GM19023 (cell line): ENCODE measurements around the gene COPE.
"Not testable (repeated sequence)": the region's sequence is repeated elsewhere in the genome, so short reads cannot be mapped to it uniquely, and the experiment has no call there.

Source experiments
- ATAC-seq: cut with Tn5 transposase; IDR thresholded peaks from one replicate; pipeline ENCODE4 v1.9.1; 2021; ENCODE audit warnings: mild to moderate bottlenecking, moderate library complexity; ENCODE audit not compliant: unreplicated experiment

Gene COPE

DNA sequence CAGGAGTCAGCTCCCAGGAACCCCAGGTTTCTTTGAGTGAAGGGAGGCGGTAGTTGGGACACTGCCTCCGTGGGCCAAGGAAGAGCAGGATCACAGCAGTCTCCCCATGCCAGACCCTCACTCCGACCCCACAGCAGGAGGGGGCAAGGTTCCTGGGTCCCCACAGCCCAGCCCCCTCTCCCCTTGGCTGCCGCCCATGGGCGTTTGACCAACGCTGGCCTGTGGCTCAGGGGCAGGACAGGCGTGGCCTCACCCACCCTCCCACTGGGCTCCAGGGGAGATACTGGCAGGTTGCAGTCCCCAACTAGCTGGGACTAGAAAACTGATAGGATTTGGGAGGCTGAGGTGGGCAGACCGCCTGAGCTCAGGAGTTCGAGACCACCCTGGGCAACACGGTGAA is 9.2 kb downstream of the COPE start:
- no peak for ATAC-seq

DNA sequence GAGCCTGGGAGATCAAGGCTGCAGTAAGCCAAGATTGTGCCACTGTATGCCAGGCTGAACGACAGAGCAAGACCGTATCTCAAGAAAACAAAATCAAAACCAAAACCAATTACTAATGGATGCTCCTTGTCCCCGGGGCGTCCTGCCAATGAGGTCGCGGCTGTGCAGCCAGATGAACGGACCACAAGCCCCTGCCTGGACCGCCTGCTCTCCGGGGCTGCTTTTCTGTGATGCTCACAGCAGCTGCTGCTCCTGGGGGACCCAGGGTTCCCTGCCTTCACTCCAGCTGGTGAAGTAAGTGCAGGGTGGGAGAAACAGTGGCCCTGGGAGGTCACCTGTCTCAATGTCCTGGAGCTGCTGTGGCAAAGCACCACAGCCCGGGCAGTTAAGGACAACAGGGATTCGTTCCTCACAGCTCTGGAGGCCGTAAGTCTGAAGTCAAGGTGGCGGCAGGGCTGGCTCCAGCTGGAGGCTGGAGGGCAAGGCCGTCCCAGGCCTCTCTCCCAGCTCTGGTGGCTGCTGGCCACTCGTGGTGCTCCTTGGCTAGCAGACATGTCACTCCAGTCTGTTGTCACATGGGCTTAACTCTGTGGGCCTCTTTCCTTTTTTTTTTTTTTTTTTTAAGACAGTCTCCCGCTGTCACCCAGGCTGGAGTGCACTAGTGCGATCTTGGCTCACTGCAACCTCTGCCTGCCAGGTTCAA is 10.1 kb downstream of the COPE start:
- ATAC-seq: no peak

DNA sequence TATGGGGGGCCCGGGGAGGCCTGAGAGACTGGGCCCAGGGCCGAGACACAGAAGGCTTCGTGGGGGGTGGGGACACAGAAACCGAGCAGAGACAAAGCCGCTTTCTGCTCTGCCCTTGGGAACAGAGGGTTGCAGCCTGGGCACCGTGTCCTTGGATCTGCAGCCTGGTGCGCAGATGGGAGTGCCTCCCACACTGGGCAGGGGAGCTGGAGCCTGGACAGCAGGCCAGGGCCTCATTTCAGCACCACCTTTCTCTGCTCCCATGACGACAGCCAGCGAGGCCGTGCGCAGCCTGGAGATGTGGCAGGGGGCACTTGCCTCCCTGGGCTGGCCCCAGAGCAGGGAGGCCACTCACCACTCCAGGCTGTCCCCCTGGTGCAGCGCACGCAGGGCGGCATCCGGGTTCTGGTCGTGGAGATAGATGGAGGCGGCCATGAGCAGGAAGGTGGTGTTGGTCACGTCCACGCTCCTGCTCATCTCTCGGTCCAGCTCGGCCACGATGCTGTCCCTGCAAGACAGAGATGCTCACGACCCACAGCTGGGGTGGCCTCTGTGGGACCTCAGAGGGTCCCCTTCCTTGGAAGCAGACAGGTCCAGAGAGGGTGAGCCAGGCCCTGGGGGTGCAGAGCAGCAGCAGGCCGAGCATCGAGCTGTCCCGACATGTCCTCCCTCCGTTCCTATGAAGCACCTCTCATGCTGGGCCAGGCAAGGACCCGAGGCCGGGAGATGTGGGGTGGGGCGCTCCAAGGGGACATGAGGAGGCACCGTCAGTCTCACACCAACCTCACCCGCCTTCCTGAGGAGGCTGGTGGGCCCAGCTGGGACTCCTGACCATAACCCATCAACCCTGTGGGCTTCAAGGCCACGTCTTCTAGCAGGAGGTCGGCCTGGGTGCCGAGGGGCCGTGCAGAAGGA is 12.3 kb downstream of the COPE start:
- no peak for ATAC-seq

DNA sequence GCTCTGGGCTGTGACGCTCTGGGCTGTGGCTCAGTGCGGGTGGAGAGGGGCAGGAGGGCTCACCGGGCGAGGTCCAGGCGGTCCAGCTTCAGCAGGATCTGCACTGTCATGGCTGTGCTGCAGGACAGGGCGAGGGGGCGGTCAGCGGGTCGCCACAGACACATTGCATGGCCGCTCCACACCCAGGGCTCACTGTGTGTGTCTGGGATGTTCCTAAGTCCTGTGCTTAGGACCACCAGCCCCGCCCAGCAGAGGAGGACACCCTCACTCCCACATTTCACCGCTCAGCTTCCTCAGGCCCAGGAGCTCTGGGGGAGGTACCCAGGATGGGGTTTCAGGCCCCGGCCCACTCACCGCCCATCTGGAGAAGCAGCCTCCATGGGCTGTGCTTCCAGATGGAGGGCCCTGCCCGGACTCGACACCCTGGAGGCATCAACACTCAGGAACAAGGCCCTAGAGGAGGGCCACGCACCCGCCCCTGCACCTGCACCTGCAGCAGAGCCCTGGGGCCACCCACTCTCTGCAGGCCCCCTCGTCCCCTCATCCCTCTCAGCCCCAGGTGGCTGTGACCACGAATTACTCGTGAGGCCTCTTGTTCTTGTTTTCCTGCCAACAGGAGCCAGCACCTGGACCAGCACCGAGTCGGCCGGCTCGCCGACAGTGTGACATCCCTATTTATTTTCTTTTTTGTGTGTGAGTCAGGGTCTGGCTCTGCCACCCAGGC is 13.5 kb downstream of the COPE start:
- no peak for ATAC-seq

DNA sequence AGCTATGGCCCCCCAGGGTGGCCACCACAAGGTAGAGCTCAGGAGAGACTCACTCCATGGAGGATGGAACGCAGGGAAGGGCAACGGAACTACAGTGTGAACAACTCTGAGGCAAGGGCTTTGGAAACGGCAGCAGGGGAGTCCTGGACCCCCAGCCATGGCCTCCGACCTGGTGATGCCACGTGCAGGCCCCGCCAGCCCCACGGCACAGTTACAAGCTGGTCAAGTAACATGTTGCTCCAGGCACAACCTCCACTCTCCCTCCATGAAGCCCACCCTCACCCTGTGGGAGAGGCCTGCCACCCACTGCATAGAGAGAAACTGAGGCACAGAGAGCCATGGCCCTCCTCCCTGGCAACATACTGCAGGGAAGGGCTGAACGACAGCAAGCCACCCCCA is 14.1 kb downstream of the COPE start:
- no peak for ATAC-seq

DNA sequence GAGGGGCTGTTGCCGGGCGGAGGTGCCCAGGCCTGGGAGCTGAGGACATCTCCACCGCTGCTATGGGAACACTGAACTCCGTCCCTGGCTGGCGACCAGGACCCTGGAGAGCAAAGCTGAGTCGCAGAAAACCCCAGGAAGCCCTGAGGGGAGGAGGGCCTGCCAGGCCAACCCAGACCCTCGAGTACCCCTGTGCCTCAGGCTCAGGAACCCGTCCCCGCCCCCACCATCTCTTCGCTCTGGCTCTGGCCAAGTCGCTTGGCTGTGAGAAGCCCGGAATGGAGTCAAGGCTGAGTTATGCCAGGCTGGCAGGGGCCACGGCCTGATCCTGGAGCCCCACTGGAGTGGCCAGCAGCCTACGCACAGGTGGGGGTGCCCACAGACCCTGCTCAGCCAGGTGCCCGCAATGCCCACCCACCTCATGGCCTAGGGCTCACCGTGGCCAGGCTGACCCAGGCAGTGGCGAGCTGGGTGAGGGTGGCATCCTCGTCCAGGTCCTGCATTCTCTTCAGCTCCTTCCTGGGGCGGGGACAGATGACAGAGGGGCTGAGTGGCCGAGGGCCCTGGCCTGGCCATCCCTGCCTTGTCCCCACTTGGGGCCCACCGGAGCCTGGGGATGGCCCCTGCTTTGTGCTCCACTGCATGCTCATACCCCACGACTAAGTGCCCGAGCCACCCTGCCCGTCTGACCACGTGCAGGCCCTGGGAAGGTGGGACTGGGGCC is 14.7 kb downstream of the COPE start:
- no peak for ATAC-seq

DNA sequence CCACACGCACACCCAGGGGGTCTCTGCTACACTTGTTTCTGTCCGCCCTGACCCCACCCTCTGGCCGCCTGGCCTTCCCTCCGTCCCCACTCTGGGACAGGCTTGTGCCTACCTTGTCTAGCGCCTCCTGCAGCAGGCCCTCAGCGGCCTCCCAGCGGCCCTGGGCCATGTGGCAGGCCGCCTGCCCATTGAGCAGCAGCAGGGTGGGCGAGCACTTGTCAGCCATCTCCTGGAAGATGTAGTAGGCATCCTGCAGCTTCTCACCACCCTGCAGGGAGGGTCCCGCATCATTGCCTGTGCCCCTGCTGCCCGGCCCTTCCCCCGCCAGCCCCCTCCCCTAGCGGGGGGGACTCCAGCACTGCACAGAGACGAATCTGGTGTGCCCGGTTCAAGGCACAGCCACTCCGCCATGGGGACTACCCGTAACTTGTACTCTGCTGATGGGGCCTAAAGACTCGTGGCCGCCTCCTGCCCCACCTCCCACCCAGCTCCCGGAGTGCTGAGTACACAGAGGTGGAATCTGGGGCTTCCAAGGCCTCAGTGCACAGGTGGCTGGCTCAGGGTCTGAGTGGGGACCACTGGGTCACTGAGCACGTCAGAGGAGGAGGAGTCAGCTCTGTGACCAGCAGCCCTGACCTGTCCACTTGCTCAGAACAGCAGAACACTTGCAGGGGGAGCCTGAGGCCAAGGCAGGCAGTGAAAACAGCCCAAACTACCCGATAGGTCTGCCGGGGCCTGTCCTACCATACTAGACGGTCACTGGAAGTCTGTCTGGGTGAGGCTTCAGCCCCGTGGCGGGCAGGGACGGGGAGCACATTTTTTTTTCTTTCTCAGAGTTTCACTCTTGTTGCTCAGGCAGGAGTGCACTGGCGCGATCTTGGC is 15.8 kb downstream of the COPE start:
- no peak for ATAC-seq

DNA sequence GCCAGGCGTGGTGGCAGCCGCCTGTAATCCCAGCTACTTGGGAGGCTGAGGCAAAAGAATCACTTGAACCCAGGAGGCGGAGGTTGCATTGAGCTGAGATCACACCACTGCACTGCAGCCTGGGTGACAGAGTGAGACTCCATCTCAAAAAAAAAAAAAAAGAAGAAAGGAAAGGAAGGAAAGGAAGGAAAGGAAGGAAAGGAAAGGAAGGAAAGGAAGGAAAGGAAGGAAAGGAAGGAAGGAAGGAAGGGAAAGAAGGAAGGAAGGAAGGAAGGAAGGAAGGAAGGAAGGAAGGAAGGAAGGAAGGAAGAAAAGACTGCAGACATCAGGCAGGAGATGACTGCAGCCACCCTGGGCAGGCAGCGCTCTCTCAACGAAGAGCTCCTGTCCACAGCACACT is 16.7 kb downstream of the COPE start:
- not testable (repeated sequence) for ATAC-seq

DNA sequence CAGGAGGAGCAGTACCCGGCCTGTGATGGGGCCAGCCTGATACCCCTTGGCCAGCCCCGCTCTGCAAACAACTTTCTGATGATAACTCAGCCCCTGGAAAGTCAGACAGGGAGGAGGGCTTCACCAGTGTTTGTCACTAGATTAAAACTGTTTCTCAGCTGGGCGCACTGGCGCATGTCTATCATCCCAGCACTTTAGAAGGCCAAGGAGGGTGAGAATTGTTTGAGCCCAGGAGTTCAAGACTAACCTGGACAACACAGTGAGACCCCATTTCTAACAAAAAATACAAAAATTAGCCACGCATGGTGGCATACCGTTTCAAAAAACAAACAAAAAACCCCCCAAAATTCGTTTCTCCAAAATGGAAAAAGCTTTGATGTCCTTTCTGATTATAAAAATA is 17.7 kb downstream of the COPE start:
- ATAC-seq: no peak

DNA sequence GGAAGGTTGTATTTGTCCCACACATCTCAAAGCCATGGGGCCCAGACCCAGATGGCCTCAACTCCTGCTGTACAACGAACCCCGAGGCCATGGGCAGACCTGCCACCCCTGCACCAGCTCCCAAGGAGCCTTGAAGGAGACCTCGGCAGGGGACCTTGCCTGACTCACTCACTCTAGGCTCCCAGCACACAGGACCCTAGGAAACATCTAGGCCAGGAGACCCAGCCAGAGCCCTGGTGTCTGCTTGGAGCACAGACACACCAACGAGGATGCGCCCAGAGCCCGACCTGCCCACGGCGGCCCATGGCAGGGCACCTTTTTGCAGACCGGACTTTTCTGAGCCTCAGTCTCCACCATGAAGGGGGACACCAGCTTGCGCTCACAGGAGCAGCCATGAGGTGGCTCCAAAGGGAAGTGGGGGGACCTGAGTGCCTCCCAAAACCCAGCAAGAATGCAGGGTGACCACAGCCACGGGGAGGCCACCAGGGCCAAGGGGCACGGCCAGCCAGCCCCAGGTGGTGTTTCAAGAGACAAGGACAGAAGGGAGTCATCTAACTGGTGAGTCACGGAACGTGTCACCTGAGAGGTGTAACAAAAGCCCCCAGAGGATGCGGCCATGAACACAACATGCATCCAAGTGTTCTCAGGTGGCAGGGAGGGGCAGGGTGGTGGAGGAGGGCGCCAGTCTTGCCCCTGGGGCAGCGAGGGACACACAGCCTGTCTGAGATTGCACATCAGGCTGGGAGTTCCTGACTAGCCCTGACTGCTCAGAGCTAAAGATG is 18.3 kb downstream of the COPE start:
- no peak for ATAC-seq

DNA sequence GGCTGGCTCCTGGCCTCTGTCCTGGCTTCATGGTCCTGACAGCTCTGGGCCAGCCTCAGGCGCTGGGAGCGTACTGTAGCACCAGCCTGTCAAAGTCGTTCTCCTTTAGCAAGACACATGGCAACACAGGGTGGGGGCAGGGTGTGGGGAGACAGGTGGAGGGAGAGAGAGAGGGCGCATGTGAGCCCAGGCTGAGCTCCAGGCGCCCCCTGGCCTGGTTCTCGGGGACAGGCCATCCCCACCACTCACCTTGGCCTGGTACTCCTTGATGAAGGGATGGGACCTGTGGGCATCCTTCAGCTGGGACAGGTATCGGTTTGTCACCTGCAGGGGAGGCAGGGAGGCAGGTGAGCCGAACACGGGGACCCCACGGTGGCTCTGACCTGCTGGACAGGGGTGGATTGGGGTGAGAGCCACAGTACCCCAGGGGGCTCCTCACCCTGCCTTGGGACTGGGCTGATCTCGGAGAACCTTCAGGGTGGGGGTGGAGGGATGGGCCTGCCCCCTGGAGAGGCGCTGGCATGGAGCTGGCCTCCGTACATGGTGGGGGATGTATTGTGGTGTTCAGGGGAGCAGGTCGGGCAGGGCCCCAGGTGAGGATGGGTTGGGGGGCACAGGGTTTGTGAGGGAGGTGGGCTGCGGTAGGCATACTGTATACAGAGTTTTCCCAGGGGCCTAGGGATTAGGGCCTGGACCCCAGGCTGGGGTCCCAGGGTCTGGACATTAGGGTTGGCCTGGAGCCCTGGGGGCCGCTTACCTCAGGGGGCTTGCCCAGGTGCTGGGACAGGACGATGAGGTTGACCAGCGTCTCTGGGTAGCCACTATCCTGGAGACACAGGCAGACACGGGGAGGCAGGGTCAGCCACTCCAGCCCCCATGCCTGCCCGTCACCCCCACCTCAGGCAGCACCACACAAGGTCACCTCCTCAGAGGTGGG is 19.3 kb downstream of the COPE start:
- ATAC-seq: no peak

DNA sequence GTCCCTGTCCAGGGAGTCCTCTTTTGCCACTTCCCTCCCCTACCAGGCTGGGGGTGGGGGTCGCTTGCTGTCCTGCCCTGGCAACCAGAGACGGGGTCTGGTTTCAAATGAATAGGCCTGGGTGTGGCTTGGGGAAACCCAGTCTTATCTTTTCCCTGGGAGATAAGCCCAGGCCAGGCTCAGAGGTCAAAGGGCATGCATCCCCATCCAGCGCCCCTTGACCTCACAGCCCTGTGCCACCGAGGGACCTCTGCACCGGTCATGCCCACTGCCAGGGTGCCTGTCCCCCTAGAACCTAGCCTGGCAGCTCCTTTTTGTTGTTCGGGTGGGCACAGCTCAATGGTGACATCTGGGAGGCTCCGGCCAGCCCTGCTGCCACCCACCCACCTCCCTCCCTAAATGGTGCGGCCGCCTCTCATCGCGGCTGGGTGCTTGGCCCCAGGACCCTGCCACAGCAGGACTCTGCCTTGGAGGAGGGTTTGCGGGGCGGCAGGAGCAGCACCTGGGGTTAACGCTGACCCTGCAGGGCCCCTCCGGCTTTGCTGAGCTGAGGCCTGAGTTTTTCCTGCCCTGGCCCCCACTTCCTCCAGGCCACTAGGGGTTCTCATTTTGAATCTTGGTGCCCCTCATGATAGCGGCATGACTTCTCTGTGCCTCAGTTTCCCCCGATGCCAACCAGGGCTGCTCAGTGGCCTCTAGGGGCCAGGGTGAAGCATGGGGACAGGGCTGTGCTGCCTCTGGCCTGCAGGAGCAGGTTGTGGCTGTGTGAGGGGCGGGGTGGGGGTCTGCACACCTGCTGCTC is 20.4 kb downstream of the COPE start:
- no peak for ATAC-seq

DNA sequence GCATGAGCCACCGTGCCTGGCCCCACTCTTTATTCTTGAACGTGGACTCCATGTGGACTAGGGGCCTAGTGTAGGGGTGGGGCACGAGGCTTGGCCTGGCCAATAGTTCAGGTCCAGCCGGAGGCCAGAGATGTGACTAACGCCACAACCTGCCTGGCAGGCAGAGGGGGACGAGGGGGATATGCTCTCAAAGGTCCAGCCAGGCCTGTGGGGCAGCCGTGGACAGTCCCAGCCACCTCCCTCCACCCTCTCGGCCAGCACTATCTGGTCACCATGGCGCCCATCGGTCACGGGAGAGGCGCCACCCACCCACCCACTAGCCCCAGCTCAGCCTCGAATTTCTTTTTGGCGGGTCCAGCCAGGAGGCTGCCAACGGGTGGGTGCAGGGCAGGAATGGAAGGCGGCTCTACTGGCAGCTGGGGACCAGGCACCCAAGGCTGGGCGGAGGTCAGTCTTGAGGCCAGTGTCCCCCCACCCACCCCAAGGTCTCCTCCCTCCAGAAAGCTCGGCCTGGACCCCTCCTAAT is 21.0 kb downstream of the COPE start:
- no peak for ATAC-seq

DNA sequence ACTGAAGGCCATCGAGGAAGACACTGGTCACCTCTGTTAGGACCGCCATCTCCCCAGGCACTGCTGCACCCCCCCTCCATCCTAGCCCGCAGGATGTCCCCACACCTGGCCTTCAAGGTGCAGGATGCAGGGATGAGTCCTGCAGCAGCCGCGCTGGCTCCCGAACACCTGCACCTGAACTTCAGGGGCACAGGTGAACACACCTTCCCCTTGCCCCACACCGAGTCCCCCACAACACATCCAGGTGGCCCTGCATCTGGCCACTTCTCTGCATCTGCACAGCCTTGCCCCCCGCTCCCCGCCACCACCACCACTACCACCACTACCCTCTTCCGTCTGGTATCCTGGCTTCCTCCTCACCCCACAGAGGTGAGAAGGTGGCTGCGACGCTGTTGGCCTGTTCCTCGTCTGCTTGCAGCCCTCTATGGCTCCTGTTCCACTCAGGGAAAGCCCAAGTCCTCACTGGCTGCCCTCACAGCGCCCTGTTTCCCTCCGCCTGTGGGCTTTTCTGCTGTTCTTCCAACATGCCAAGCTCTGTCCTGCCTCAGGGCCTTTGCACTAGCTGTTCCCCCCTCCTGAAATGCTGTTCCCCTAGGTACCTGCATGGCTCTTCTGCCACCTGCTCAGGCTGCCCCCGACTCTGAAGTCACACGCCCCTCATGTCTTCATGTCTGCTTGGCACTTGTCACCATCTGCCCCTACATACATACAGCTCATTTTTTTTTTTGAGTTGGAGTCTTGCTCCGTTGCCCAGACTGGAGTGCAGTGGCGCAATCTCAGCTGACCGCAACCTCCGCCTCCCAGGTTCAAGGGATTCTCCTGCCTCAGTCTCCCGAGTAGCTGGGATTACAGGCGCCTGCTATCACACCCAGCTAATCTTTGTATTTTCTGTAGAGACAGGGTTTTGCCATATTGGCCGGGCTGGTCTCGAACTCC is 21.8 kb downstream of the COPE start:
- ATAC-seq: no peak

DNA sequence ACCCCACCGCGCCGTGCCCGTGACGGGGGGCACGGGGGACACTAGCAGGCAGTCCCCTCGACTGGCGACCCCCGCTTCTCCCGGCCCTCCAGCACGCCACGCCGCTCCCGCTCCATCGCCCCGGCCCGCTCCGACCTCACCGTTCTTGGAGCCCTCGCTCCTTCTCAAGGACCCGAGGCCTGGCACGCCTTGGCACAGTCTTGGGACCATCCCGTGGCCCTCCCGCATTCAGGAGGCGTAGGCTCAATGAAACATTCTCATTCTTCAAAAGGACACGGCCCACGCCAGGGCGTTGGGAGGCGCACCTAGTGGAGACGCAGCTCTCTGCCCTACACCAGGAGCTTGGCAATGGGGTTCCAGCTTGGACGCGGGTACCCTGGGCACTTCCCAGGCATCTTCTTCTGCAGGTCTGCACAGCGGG is 22.8 kb downstream of the COPE start:
- ATAC-seq: no peak

DNA sequence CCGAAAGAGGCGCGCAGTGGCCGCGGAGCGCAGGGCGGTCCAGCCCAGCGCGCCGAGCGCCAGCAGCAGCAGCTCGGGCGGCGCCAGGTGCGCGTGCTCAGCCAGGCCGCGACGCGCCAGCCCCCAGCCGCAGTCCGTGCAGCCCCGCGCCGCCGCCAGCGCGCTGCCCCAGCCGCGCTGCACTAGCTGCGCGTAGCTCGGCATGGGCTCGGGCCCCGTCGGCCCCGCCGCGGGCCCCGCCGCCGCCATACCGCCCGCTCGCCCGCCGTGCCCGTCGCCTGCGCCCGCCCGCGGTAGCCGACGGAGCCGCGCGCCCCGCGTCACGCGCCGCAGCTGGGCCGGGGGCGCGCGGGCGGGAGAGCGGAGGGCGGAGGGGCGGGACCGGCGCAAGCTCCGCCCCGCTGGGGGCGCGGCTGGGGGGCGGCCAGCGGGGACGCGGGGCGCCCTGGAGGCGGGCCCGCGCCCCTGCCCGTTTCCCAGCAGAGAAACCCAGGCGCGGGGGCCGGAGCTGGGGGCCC is 23.3 kb downstream of the COPE start, which contains the start of gene CERS1:
CERS1 (minus strand) TSS at position 335 of the 518 bp plus-strand sequence; CDS start at position 249, 86 bp downstream.
- no peak for ATAC-seq
